LHCN-M2 (cell line): ENCODE data around the gene UTP14C. TPM values are rescaled to one million over a fixed set of nuclear protein-coding genes. Genes with fewer than 3 reads are reported as not detected.
"Not testable (repeated sequence)": the region's sequence is repeated elsewhere in the genome, so short reads cannot be mapped to it uniquely, and the experiment has no call there.

Experiments
- DNase-seq: peaks from one replicate; pipeline ENCODE4 v3.0.0-alpha.2; 2012; ENCODE audit warnings: low read depth
- total RNA-seq: library from RNA; depleted of rRNA; stranded (reverse); fragments of >200 nt; gene quantifications from 2 replicates; pipeline ENCODE4 v1.2.3, GENCODE V29; 2014; rRNA removed

Gene UTP14C
- total RNA-seq, 1 experiment from 2014 or later, result 12.2 TPM

DNA sequence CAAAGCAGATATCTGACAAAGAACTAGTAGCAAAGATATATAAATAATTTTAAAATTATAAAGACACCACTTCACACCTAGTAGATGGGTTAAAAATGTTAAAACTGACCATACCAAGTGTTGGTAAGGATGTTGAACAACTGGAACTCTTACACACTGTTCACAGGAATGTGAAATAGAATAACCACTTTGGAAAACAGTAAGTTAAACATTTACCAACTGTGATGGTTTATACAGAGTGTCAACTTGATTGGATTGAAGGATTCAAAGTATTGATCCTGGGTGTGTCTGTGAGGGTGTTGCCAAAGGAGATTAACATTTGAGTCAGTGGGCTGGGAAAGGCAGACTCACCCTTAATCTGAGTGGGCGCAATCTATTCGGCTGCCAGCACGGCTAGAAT, 19.2 kb downstream of the UTP14C start:
- no peak for DNase-seq

DNA sequence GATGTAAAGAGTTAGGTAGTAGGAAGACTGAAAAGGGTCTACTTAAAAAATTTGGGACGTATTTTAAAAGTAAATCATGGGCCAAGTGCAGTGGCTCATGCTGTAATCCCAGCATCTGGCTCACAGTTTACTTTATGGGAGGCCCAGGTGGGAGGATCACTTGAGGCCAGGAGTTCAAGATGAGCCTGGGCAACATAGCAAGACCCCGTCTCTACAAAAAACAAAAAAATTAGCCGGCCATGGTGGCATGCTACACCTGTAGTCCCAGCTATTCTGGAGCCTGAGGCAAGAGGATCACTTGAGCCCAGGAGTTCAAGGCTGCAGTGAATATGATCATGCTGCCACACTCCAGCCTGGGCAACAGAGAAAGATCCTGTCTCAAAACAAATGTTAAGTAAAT, 23.0 kb downstream of the UTP14C start:
- DNase-seq, result no peak

DNA sequence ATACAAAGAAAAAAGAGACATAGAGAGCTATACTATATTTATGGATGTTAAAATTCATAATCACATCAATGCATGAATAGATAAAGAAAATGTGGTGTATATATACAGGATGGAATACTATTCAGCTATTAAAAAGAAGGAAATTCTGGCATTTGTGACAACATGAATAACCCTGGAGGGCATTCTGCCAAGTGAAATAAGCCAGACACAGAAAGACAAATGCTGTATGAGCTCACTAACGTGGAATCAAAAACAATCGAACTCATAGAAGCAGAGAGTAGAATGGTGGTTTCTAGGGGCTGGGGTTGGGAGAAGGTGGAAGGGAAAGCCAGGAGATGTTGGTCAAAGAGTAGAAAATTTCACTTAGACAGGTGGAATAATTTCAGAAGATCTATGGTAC, 24.0 kb downstream of the UTP14C start:
- DNase-seq, result peak; percentile 38

DNA sequence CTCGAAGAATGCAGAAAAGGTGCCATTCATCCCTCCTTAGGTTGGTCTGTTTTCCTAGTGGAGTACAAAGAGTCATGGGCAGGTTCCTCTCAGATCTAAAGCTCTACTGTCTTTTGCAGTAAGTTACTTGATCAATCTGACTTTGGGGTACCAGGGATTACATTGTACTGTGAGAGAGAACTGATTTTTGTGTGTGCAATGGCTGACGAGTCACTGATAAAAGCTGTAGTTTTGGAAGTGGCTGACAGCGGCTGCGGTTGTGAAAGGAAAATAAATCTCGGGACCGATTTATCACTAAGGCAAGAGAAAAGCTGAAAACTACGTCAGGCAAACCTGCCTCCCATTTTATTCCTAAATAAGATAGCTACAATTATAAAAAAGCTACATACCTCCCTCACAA, 26.9 kb downstream of the UTP14C start:
- no peak for DNase-seq

DNA sequence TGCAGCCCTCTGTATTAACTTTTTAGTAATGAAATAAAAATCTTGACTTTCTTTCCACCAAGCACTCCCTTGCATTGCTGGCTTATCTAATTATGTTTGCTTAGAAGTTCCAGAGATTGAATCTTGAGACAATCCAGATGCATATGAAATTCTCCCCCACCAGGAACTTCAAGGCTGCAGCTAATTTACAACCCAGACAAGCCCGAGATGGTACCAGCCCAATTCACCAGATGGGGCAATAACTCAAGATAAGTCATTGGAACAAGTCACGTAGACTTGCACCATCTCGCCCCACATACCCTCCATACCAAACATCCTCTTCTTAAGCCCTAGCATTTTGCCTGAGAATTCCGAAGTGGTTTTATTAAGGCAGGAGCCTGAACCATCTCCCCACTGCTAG, 29.0 kb downstream of the UTP14C start:
- DNase-seq, result no peak

- DNase-seq, result not testable (repeated sequence)
Measured at GRCh38 chr13:52061064-52061463, 36.6 kb downstream of the UTP14C start.

DNA sequence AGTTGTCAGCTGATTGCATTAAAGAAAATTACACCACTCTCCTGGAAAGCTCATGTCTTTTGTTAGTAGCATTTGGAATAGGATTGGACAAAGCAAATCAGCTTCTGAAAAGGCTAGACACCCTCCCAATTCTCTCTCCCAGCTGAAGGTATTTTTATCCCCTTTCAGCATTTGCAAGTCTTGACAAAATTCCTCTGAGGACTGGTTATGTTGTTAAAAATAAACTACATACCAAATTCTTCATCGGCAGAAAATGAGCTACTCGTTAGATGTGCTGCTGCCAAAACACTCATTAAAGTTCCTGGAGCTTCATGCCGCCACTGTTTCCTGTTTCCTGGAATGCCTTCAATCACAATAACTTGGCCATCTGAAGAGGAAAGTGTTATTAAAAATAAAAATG, 37.1 kb downstream of the UTP14C start:
- DNase-seq, result no peak

DNA sequence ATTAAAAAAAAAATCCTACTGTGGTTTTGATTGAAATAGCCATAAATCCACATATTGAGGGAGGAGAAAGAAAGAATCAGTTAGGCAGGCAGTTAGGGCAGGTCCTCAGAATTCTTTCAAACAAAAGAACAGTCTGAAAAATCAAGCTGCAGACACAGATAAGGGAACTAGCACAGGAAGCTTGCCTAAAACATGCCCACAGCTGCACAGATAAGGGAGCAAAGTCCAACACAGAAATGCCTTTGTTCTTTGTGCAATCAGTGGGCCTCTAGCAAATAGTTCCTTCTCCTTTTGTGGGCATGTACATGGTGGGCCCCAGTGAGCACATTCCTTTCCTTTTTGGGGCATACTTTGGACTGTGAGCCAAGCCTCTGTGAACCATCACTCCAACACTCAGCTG, 42.7 kb downstream of the UTP14C start:
- DNase-seq, result peak; percentile 9

DNA sequence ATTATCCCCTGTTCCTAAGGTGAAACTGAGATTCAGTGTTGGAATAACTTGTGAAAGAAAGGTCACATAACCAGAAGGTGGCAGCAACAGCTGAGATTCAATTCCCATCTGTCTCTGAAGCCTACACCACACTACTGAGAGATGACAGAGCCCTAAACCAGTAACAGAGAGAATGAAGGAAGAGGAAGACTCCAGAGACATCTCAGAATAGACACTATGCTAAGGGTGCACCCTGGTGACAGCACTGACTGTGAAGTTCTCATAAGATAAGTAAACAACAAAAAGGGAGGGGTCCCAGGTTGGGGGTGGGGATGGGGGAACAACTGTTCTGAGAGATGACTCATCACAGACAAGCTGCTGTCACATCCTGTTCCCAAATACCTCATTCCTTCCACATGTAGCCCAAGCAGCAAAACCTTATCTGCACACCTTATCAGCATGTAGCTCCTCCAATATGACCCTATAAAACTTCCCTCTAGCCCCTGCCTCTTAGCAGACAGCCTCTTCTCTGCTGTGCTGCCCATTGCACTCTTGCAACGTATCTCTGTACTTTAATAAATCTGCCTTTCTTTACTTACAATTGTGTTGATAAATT, 46.5 kb downstream of the UTP14C start:
- peak; percentile 69 for DNase-seq

Other genes with a start within 250 kb of the UTP14C start
- gene DHRS12, start 220.5 kb upstream of the UTP14C start, total RNA-seq, result 3.2 and 3.6 TPM in 2 replicates
- gene TMEM272, start 179.5 kb upstream of the UTP14C start, total RNA-seq, result not detected in 2 replicates
- not detected in 2 replicates for gene CCDC70, start 162.7 kb upstream of the UTP14C start, total RNA-seq
- gene ATP7B, start 13.2 kb upstream of the UTP14C start, total RNA-seq, result 1.7 and 1.8 TPM in 2 replicates
- 12.8 and 18.4 TPM in 2 replicates for gene ALG11, start 12.3 kb upstream of the UTP14C start, total RNA-seq
- gene NEK5, start 104.4 kb downstream of the UTP14C start, total RNA-seq, result not detected in 2 replicates
- 10.3 and 13.8 TPM in 2 replicates for gene NEK3, start 134.9 kb downstream of the UTP14C start, total RNA-seq